Measurements from ENCODE around the gene PKIG. TPM values are rescaled to one million over a fixed set of nuclear protein-coding genes. Genes with fewer than 3 reads are reported as not detected.

PKIG gene
- total RNA-seq, 1 experiment from 2014 or later = 19.2 TPM

GRCh38 chr20:44566811-44567210 lies 15.6 kb upstream of the PKIG start:
- no peak for TF ChIP-seq CTCF (IDR thresholded peaks at IDR 0.05; ENCODE audit: unreplicated experiment)
- Mint-ChIP-seq H3K36me3 (ENCODE audit: insufficient read depth, unreplicated experiment) (peaks cover 6% of the 10 kb centered on the region), H3K4me1 (ENCODE audit: insufficient read depth, unreplicated experiment) (peaks cover 9% of the 10 kb centered on the region), H3K27me3 (ENCODE audit: insufficient read depth, unreplicated experiment) (no peaks in the 10 kb centered on the region), H3K9me3 (ENCODE audit: unreplicated experiment) (no peaks in the 10 kb centered on the region), H3K27ac (ENCODE audit: low read depth, unreplicated experiment) (peak overlapping the region; percentile 42), H3K4me3 (ENCODE audit: unreplicated experiment) (no peak overlapping the region)
- DNase-seq (ENCODE audit: unreplicated experiment) = no peak
- no TSS peak for BruUV-seq (replicated peaks)
- POLR2A ChIA-PET = interaction anchor here (0.9 to 3.2 kb wide), 7 partner anchors 8 to 60 kb away, joined by 3 to 30 read pairs (median 7); partner anchors contain the start of gene SERINC3
- intact Hi-C loops (cut with micrococcal nuclease) = no loop called here
- CTCF ChIA-PET = interaction anchor here (0.6 to 1.5 kb wide), 4 partner anchors 32 to 96 kb away, joined by 3 to 6 read pairs (median 3); no protein-coding TSS in a partner anchor

- Mint-ChIP-seq H3K4me1 (ENCODE audit: insufficient read depth, unreplicated experiment) (peaks cover 22% of the 10 kb centered on the region), H3K36me3 (ENCODE audit: insufficient read depth, unreplicated experiment) (peaks cover 6% of the 10 kb centered on the region), H3K27me3 (ENCODE audit: insufficient read depth, unreplicated experiment) (no peaks in the 10 kb centered on the region), H3K27ac (ENCODE audit: low read depth, unreplicated experiment) (no peak overlapping the region), H3K9me3 (ENCODE audit: unreplicated experiment) (no peaks in the 10 kb centered on the region), H3K4me3 (ENCODE audit: unreplicated experiment) (no peak overlapping the region)
- TF ChIP-seq CTCF (IDR thresholded peaks at IDR 0.05; ENCODE audit: unreplicated experiment) = no peak
- intact Hi-C loops (cut with micrococcal nuclease) = loop anchor here (5.0 kb wide), 1 partner anchor 48 kb away; the partner anchor contains the start of gene SERINC3
- no peak for DNase-seq (ENCODE audit: unreplicated experiment)
- POLR2A ChIA-PET = interaction anchor here (1.5 kb wide), 1 partner anchor 75 kb away, joined by 5 read pairs; no protein-coding TSS in a partner anchor
- CTCF ChIA-PET = interaction anchor here (0.6 to 0.8 kb wide), 2 partner anchors 13 to 363 kb away, joined by 3 read pairs; no protein-coding TSS in a partner anchor
- no TSS peak for BruUV-seq (replicated peaks)
These were observed 12.0 kb upstream of the PKIG start for GRCh38 chr20:44570367-44570766.

- TF ChIP-seq CTCF (IDR thresholded peaks at IDR 0.05; ENCODE audit: unreplicated experiment) = no peak
- intact Hi-C loops (cut with micrococcal nuclease) = loop anchor here (5.0 kb wide), 1 partner anchor 49 kb away; the partner anchor contains the start of gene SERINC3
- H3K36me3 Mint-ChIP-seq (ENCODE audit: insufficient read depth, unreplicated experiment) = peaks cover 6% of the 10 kb centered on the region
- H3K4me1 Mint-ChIP-seq (ENCODE audit: insufficient read depth, unreplicated experiment) = peaks cover 31% of the 10 kb centered on the region
- H3K4me3 Mint-ChIP-seq (ENCODE audit: unreplicated experiment) = no peak overlapping the region
- H3K9me3 Mint-ChIP-seq (ENCODE audit: unreplicated experiment) = no peaks in the 10 kb centered on the region
- H3K27me3 Mint-ChIP-seq (ENCODE audit: insufficient read depth, unreplicated experiment) = no peaks in the 10 kb centered on the region
- no TSS peak for BruUV-seq (replicated peaks)
- H3K27ac Mint-ChIP-seq (ENCODE audit: low read depth, unreplicated experiment) = no peak overlapping the region
- ChIA-PET CTCF (interaction anchor here (0.7 to 1.4 kb wide), 3 partner anchors 18 to 38 kb away, joined by 3 to 4 read pairs (median 3); no protein-coding TSS in a partner anchor), POLR2A (interaction anchor here (0.6 to 2.5 kb wide), 5 partner anchors 19 to 944 kb away, joined by 3 to 26 read pairs (median 5); partner anchors contain the start of genes SERINC3 and SPINT3)
- no peak for DNase-seq (ENCODE audit: unreplicated experiment)
These were observed 10.9 kb upstream of the PKIG start for GRCh38 chr20:44571362-44571988.

Data from MCF 10A (cell line).